ENCODE results near the gene TRIM68. TPM values are rescaled to one million over a fixed set of nuclear protein-coding genes. Genes with fewer than 3 reads are reported as not detected.

Gene TRIM68
- total and polyA plus RNA-seq, 9 donors = 13.2 to 19.9 (median 16.1) TPM

- no peak within 1 kb of the TSS for H3K4me3 ChIP-seq
- H3K9me3 ChIP-seq = no peaks in the 10 kb centered on the region
- DNase-seq = peak; percentile 62 to 84 (median 72)
- H3K4me1 ChIP-seq (ENCODE audit: insufficient read depth) = peaks cover 4% of the 10 kb centered on the region
- TF ChIP-seq EP300 (IDR thresholded peaks at IDR 0.05) (no peak), CTCF (IDR thresholded peaks at IDR 0.05) (peak; percentile 56 to 68 (median 65)), POLR2A (IDR thresholded peaks at IDR 0.05) (no peak)
- WGBS, 3 donors = 30 to 34% (median 33%) methylated on average over 21 of the region's 21 CpGs
- no peaks in the 10 kb centered on the region for H3K36me3 ChIP-seq
- no peaks in the 10 kb centered on the region for H3K27me3 ChIP-seq
- intact Hi-C loops (cut with DNase I) = loop anchor here in 2 of 4 donors (5.0 to 10.0 kb wide), 2 partner anchors 190 to 368 kb away; no protein-coding TSS in a partner anchor
- H3K27ac ChIP-seq = no peak within 1 kb of the TSS
These were observed 29.1 kb upstream of the TRIM68 start, which contains the start of gene OR51D1 for GRCh38 chr11:4636962-4637661. TSS of gene OR51D1 (plus strand) at chr11:4637477. CDS start at chr11:4639791, 2,314 bp downstream.

GRCh38 chr11:4636136-4636535, 28.1 kb upstream of the TRIM68 start:
- intact Hi-C loops (cut with DNase I) = loop anchor here in 2 of 4 donors (5.0 to 10.0 kb wide), 2 partner anchors 191 to 369 kb away; no protein-coding TSS in a partner anchor
- Histone ChIP-seq H3K27me3 (no peaks in the 10 kb centered on the region), H3K4me1 (ENCODE audit: insufficient read depth) (peaks cover 4% of the 10 kb centered on the region), H3K4me3 (no peak overlapping the region), H3K36me3 (no peaks in the 10 kb centered on the region), H3K9me3 (no peaks in the 10 kb centered on the region), H3K27ac (no peak overlapping the region)
- DNase-seq = no peak
- no peak for TF ChIP-seq EP300 (IDR thresholded peaks at IDR 0.05)
- no peak for TF ChIP-seq POLR2A (IDR thresholded peaks at IDR 0.05)
- TF ChIP-seq CTCF (IDR thresholded peaks at IDR 0.05) = no peak
- WGBS, 3 donors = 7 to 25% (median 8%) methylated on average over 2 of the region's 2 CpGs

- peak; percentile 52 to 67 (median 63) for DNase-seq
- WGBS, 3 donors = 26 to 32% (median 30%) methylated on average over 15 of the region's 15 CpGs
- Histone ChIP-seq H3K36me3 (no peaks in the 10 kb centered on the region), H3K9me3 (no peaks in the 10 kb centered on the region), H3K4me3 (no peak overlapping the region), H3K27me3 (no peaks in the 10 kb centered on the region), H3K27ac (no peak overlapping the region), H3K4me1 (ENCODE audit: insufficient read depth) (no peaks in the 10 kb centered on the region)
- TF ChIP-seq CTCF (IDR thresholded peaks at IDR 0.05) = peak; percentile 33 to 50 (median 34)
- TF ChIP-seq EP300 (IDR thresholded peaks at IDR 0.05) = no peak
- intact Hi-C loops (cut with DNase I) = loop anchor here in 1 of 4 donors (10.0 kb wide), 1 partner anchor 378 kb away; no protein-coding TSS in a partner anchor
These were observed 18.4 kb upstream of the TRIM68 start for GRCh38 chr11:4626207-4627099.

- no peak for TF ChIP-seq CTCF (IDR thresholded peaks at IDR 0.05)
- no peak for TF ChIP-seq EP300 (IDR thresholded peaks at IDR 0.05)
- TF ChIP-seq POLR2A (IDR thresholded peaks at IDR 0.05) = no peak
- H3K36me3 ChIP-seq = no peaks in the 10 kb centered on the region
- WGBS, 3 donors = 75 to 78% (median 77%) methylated on average over 9 of the region's 9 CpGs
- no peak overlapping the region for H3K4me3 ChIP-seq
- no peaks in the 10 kb centered on the region for H3K4me1 ChIP-seq (ENCODE audit: insufficient read depth)
- intact Hi-C loops (cut with DNase I) = no loop called here
- H3K9me3 ChIP-seq = no peaks in the 10 kb centered on the region
- H3K27me3 ChIP-seq = no peaks in the 10 kb centered on the region
- no peak for DNase-seq
- no peak overlapping the region for H3K27ac ChIP-seq
These were observed 11.5 kb upstream of the TRIM68 start for GRCh38 chr11:4619514-4619913.

Data from ovary (tissue), 9 donors.